ENCODE results near the gene STRIP1. TPM values are rescaled to one million over a fixed set of nuclear protein-coding genes. Genes with fewer than 3 reads are reported as not detected.
A peak's percentile ranks its signal among the peaks of the same experiment; 100 is the strongest.
"Not testable (repeated sequence)": the region's sequence is repeated elsewhere in the genome, so short reads cannot be mapped to it uniquely, and the experiment has no call there.

The STRIP1 gene
- total RNA-seq, 1 donor from 2014 or later: 20.0 TPM

DNA sequence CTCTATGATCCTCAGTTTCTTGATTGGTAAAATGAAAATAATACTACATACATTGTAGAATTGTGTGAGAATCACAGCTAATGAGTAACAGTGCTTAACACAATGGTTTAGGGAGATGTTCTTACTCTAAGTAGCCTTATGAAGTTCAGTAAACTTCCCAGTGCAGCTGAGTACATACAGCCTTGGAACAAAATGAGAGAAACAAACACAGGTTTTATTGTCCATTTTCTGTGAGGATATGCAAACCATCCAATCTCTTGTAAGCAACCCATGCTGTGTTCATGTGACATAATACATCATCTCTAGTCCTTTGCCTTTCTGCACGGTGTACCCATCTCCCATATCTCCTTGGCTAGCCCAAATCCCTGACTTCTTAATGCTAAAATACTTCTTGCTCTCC lies 14.7 kb upstream of the STRIP1 start:
- Histone ChIP-seq H3K4me1 (no peaks in the 10 kb centered on the region), H3K9me3 (no peaks in the 10 kb centered on the region), H3K4me3 (no peak overlapping the region), H3K27ac (no peak overlapping the region), H3K27me3 (no peaks in the 10 kb centered on the region), H3K36me3 (peaks cover 60 to 92% of the 10 kb centered on the region in 2 donors)
- DNase-seq (ENCODE audit: low spot score in 2 of 2): no peak
- TF ChIP-seq, protein P1, sequence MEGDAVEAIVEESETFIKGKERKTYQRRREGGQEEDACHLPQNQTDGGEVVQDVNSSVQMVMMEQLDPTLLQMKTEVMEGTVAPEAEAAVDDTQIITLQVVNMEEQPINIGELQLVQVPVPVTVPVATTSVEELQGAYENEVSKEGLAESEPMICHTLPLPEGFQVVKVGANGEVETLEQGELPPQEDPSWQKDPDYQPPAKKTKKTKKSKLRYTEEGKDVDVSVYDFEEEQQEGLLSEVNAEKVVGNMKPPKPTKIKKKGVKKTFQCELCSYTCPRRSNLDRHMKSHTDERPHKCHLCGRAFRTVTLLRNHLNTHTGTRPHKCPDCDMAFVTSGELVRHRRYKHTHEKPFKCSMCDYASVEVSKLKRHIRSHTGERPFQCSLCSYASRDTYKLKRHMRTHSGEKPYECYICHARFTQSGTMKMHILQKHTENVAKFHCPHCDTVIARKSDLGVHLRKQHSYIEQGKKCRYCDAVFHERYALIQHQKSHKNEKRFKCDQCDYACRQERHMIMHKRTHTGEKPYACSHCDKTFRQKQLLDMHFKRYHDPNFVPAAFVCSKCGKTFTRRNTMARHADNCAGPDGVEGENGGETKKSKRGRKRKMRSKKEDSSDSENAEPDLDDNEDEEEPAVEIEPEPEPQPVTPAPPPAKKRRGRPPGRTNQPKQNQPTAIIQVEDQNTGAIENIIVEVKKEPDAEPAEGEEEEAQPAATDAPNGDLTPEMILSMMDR (IDR thresholded peaks at IDR 0.05): no peak
- intact Hi-C loops (cut with DNase I): no loop called here

DNA sequence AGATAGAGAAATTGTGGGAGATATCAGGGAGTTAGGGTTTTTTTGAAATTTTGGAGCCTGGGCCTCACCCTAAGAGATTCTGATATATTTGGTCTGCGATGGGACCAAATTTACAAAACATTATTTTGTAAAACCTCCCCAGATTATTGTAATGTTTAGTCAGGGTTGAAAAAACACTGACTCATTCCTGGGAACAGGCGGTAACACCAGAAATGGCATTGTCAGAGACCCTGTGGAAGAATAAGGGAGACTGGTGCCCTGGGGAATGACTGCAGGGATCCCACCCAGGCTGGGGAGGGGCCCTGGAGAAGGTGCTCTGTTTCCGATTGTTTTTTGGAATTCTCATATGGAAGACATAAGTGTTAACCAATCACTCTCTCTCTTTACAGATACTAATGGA lies 13.1 kb upstream of the STRIP1 start:
- intact Hi-C loops (cut with DNase I): no loop called here
- Histone ChIP-seq H3K27ac (no peak overlapping the region), H3K9me3 (no peaks in the 10 kb centered on the region), H3K36me3 (peaks cover 47 to 79% of the 10 kb centered on the region in 2 donors), H3K27me3 (no peaks in the 10 kb centered on the region), H3K4me1 (no peaks in the 10 kb centered on the region), H3K4me3 (no peak overlapping the region)
- DNase-seq (ENCODE audit: low spot score in 2 of 2): no peak
- TF ChIP-seq, protein P1 (IDR thresholded peaks at IDR 0.05): no peak

DNA sequence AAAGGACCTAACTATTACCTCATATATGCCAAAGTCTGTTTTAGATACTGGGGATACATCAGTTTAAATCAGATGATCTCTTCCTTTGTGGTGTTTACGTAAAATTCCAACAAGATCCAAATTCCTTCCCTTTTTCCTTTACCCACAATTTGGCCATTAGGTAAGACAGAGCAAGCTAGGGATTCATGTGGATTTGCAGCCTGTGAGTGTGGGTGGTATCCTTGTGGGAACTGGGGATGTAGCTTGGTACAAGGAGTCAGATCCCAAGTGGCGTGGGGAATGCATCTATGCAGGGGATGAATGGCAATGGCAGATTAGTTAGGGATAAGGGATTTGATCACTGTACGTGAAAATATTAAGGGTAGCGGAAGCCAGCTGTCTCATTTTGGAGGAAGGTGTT lies 9.8 kb upstream of the STRIP1 start:
- Histone ChIP-seq H3K27ac (no peak overlapping the region), H3K36me3 (peaks cover 14 to 46% of the 10 kb centered on the region in 2 donors), H3K4me3 (no peak overlapping the region), H3K4me1 (no peaks in the 10 kb centered on the region), H3K9me3 (no peaks in the 10 kb centered on the region), H3K27me3 (no peaks in the 10 kb centered on the region)
- TF ChIP-seq, protein P1 (IDR thresholded peaks at IDR 0.05): no peak
- intact Hi-C loops (cut with DNase I): no loop called here
- DNase-seq (ENCODE audit: low spot score in 2 of 2): no peak

DNA sequence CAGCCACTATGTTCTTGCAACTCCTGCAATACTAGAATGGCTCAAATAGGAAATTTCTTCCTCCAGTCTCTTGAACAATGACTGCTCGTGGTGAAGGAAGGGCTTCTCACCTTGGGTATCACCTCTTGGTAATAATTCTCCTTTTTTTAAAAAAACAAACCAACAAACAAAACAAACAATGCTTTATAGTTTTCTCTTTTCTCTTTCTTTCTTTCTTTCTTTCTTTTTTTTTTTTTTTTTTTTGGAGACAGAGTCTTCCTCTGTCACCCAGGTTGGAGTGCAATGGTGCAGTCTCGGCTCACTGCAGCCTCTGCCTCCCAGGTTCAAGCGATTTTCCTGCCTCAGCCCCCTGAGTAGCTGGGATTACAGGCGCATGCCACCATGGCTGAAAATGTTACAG lies 3.7 kb upstream of the STRIP1 start:
- H3K27me3 ChIP-seq; H3K36me3 ChIP-seq; H3K4me1 ChIP-seq; H3K9me3 ChIP-seq; H3K27ac ChIP-seq; DNase-seq (ENCODE audit: low spot score in 2 of 2): not testable (repeated sequence)
- H3K4me3 ChIP-seq: peak overlapping the region in 1 of 2 donors; percentile 12
- intact Hi-C loops (cut with DNase I): loop anchor here (10.0 kb wide), 2 partner anchors 304 to 1216 kb away; partner anchors contain the start of gene RBM15

DNA sequence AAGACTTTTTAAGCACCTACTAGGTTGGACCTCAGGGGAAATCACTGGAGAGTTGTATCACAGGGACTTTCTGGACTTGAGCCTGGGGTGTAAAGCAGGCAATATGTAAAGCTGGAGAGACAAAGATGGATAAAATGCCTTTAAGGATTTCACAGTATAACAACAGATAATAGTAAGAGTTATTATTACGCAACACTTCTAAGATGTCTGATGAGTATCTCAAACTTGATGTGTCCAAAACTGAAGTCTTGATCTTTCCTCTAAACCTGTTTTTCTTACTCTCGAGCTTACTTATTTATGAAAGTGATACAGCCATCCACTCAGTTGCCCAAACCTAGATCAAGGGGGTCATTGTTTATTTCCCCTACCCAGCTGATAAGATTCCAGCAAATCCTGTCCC lies 2.1 kb upstream of the STRIP1 start:
- Histone ChIP-seq H3K27ac (no peak overlapping the region), H3K9me3 (no peaks in the 10 kb centered on the region), H3K36me3 (no peaks in the 10 kb centered on the region), H3K4me3 (no peak overlapping the region), H3K27me3 (no peaks in the 10 kb centered on the region), H3K4me1 (peaks cover 0 to 6% of the 10 kb centered on the region in 2 donors)
- no peak for DNase-seq (ENCODE audit: low spot score in 2 of 2)
- TF ChIP-seq, protein P1 (IDR thresholded peaks at IDR 0.05): no peak
- intact Hi-C loops (cut with DNase I): loop anchor here (10.0 kb wide), 2 partner anchors 302 to 1218 kb away; partner anchors contain the start of gene RBM15

DNA sequence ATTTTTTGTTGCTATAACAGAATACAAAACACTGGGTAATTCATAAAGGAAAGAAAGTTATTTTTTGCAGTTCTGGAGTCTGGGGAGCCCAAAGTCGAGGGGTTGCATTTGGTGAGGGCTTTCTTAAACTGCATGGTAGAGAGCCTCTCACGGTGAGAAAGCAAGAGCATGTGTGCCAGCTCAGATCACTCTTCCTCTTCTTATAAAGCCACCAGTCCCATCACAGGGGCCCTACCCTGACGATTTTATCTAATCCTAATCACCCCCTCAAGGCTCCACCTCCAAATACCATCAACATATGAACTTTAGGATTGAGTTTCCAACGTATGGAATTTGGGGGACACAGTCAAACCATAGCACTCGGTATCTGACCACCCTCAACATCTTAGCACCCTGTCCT lies 1.0 kb upstream of the STRIP1 start:
- intact Hi-C loops (cut with DNase I): loop anchor here (10.0 kb wide), 2 partner anchors 301 to 1219 kb away; partner anchors contain the start of gene RBM15
- DNase-seq (ENCODE audit: low spot score in 2 of 2): no peak
- Histone ChIP-seq H3K27ac (no peak overlapping the region), H3K9me3 (no peaks in the 10 kb centered on the region), H3K4me1 (peaks cover 0 to 6% of the 10 kb centered on the region in 2 donors), H3K36me3 (peaks cover 4 to 6% of the 10 kb centered on the region in 2 donors), H3K4me3 (peak overlapping the region in 1 of 2 donors; percentile 86), H3K27me3 (no peaks in the 10 kb centered on the region)
- TF ChIP-seq, protein P1 (IDR thresholded peaks at IDR 0.05): no peak

Data from ascending aorta (tissue), 2 donors.